HG02763 (cell line): ENCODE measurements around the gene HSF4.

Experiments
- ATAC-seq: cut with Tn5 transposase; IDR thresholded peaks from one replicate; pipeline ENCODE4 v1.9.1; 2021; ENCODE audit warnings: mild to moderate bottlenecking, moderate library complexity; ENCODE audit not compliant: unreplicated experiment

Gene HSF4

DNA sequence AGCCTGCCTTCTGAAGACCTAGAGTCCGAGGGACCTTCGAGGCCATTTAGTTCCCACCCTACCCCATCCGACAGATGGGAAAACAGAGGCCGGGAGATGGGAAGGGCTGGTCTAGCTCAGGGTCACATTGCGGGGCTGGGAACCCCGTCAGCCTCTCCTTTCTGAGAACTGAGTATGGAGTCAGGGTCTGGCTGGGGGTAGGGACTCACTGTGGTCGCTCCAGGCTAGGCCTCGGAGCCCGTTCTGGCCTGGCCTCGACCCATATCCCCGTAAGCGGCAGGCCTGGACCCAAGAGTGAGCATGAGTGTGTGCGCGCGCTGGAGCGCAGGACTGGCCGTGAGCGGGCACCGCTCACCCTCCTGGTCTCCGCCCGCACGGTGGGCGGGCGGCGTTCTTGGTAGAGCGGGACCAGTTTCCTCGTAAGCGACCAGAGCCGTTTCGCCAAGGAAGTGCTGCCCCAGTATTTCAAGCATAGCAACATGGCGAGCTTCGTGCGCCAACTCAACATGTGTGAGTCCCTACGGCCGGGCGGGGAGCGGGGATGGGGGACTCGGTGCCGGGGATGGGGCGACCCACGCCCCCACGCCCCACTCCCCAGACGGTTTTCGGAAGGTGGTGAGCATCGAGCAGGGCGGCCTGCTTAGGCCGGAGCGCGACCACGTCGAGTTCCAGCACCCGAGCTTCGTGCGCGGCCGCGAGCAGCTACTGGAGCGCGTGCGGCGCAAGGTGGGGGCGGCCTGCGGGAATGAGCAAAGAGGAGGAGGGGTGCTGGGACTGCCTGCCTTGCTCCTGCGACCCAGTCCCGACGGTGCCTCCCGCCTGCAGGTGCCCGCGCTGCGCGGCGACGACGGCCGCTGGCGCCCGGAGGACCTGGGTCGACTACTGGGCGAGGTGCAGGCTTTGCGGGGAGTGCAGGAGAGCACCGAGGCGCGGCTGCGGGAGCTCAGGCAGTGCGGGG lies 855 bp downstream of the HSF4 start:
- no peak for ATAC-seq

- ATAC-seq = no peak
Measured at GRCh38 chr16:67166110-67166547, 1.6 kb downstream of the HSF4 start.

DNA sequence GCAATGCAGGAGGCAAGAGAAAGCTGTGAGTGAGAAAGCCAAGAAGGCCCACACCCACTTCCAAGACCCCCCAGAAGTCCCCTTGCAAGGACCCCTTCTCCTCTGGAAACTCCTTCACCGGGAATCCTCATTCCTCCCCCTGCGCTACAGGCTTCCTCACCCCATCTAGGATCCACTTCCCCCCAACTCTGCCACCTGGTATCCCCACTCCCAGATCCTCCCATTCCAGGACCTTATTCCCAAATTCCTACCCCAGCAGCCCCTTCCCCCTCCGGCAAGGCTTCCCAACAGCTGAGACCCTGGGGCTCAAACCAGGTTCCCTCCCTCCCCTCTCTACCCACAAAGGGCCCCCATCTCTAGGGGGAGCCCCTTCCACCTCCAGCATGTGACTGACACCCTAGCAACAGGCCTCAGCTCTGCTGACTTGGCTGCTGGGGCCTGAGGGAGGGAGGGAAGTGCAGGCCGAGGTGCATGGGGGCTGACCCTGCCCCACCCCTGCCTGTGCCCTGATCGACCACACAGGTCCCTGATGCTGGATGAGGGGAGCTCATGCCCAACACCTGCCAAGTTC lies 2.1 kb downstream of the HSF4 start:
- ATAC-seq = no peak

- ATAC-seq = no peak
Measured at GRCh38 chr16:67167588-67167987, 3.0 kb downstream of the HSF4 start.

DNA sequence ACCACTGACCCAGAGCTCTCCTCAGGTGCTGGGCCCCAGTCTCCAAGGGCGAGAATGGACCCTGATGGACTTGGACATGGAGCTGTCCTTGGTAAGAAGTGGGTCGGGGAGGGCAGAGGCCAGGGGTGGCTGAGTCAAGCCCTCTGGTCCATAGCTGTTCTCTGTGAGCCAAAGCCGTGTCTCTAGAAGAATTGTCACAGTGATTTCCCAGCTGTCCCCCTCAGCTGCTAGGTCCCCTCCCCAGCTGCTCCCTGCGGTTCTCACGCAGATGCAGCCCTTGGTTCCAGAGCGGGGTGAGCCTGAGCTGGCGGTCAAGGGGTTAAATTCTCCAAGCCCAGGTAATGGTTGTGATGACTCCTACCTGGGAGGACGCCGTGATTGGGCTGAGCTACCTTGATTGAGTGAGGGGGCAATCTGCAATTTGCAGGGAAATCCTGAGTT lies 4.5 kb downstream of the HSF4 start:
- no peak for ATAC-seq

DNA sequence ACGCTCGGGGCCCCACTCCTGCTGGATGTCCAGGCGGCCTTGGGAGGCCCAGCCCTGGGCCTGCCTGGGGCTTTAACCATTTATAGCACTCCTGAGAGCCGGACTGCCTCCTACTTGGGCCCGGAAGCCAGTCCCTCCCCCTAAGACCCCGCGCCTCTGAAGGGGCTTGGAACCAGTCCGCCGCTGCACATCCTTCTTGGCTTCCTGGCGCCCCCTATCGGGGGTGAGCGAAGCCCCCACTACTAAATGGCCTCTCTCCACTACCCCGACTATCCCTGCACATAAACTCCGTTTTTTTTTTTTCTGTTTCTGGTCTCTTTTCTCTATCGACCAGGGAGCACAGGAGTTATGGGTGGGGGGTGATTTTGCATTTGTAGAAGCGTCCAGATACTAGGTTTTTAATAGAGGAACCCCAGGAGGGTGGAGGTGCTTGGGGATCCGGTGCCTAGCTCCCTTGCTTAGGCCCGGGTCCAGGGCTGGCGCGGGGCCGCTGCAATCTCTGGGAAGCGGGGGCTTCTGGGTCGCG lies 5.2 kb downstream of the HSF4 start:
- ATAC-seq = no peak

DNA sequence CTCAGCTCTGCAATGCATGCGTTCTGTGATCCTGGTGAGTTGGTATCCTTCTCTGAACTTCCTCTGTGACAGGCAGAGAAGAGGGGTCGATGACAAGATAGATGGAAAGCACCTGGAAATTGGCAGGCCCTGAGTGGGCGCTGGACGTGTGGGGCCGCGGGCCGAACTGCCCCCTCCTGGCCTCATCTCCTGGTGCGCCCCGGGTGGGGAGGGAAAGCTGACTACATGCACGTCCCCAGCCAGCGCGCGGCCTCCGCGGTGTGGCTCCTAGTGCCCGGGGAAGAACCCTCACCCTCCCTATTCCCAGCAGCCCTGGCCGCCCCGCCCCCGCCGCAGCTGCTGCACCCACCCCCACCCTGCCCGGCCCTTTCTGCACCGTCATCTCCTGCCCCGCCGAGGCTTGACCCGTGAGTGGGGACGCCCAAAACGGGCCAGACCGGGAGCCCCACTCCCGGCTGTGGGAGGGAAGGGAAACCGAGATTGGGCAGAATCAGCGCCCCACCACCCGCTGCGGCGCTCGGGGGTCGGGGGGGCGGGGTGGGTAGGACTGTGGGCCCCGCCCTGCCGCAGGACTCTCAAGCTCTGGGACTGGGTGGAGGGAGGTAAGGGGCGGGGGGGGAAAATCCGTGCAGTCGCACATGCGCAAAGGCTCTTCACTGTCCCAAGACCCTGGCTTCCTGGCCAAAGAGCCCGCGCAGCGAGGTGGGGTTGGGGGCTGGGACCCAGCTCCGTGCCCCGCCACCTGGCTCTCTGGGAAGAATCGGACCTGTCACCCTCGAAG lies 5.8 kb downstream of the HSF4 start, which contains the start of gene NOL3:
Gene NOL3 (plus strand): TSS at position 371 of the 781 bp plus-strand sequence.
- peak; percentile 50 for ATAC-seq

DNA sequence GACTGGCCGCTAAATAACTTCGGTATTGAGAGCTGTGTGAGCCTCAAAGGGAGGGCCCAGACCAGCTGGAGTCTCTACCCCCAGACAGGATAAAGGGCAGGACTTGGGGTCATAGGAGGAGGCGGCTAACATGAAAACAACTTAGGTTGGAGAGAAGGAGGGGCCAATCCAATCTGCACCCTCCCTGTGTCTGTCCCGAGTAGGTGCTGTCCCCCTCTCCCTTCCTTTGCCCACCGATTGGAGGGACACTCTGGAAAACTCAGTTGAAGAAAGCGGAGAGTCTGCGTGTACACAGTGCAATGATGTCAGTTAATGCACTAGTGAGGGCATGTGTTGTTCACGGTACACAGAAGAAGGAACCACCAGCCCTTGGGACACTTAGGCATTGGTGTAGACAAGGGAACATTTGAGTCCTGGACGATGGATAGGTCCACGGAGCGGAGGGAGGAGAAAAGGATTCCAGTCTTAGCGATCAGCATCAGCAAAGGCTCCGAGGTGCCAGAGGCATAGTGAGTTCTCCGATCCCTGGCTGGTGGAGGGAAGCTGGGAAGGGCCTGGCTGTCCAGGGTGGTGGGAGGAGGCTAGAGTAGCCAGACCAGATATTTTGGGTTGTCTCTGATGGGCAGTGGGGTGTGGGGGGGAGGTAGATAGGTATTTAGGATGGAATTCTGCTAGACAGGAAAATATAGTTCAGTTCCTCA lies 6.6 kb downstream of the HSF4 start:
- ATAC-seq = no peak

DNA sequence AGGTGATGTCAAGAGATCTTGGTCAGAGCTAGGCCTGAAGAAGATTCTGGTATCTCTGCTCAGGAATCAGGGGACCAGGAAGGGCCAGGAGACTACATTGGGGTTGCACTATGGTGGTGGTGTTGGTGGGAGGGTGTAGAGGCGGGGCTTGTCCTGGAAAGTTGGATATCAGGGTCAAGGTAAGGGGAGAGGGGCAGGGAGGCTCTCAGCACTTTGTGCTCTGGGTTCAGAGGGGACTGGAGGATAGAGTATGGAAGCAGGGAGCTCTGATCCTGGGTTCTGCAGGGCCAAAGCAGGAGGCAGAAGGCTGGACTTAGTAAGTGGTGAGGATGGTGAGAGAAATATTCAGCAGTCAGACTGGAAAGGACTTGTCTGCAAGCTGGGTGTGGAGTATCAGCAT lies 8.8 kb downstream of the HSF4 start:
- ATAC-seq = no peak

- ATAC-seq = peak; percentile 35
Measured at GRCh38 chr16:67173808-67174705, 9.5 kb downstream of the HSF4 start.

- ATAC-seq = no peak
Measured at GRCh38 chr16:67174706-67175231, 10.2 kb downstream of the HSF4 start.

DNA sequence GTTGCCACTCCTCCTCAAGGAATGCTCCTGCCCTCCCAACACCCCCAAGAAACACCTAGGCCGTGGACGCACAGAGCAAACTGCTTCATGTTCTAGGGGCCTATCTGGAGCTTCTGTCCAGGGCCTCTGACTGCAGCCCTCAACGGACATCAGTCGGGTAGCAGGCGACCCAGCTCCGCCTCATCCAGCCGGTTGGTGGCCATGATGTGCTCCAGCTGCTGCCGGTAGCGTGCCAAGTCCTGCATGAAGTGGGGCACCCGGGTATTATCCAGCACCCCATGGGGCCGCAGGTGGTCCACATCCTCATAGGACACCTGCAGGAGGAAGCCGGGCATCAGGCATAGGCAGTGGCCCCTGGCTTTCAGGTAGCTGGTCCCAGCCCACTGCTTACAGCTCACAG lies 12.1 kb downstream of the HSF4 start:
- no peak for ATAC-seq

DNA sequence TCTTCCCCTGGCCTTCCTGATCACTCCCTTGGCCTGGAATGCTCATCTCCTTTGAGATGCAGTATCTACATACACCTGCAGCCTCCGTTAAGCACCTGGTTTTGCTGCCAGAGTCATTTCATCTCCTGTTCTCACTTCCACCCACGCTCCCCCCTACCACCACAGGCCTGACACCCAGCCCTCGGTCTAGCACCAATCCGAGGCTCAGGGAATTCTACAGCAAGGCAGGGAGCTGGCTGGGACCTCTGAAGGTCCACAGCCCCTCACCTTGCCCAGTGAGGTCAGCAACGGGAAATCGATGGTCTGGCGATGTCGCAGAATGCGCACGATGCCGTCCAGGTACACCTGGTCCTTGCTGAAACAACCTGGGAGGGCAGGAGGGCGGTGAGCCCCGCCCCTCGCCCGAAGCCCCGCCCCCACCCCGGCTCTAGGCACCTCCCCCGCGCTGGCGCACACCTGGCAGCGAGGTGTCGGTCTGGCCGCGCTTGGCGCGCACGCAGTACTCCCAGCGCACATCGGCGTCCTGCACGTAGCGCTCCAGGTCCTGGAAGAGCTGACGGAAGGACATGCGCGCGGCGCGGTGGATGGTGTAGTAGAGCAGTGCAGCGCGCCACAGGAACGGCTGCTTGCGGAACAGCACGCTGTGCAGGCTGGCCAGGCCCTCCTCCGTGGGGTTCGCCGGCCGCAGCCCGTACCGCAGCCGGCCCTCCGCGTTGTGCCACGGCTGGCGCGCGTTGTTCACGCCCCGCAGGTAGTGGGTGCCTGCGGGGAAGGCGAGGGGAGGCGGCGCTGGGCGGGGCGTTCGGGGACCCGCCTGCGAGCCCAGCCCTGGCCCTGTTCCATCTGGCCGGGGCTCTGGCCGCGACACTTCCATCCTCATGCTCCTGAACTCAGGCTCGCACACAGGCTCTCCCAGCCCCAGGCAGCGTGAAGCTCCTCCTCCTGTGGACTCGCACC lies 13.5 kb downstream of the HSF4 start:
- no peak for ATAC-seq

- ATAC-seq = no peak
Measured at GRCh38 chr16:67179421-67180080, 15.0 kb downstream of the HSF4 start.

GRCh38 chr16:67180166-67180565 lies 15.6 kb downstream of the HSF4 start:
- no peak for ATAC-seq

DNA sequence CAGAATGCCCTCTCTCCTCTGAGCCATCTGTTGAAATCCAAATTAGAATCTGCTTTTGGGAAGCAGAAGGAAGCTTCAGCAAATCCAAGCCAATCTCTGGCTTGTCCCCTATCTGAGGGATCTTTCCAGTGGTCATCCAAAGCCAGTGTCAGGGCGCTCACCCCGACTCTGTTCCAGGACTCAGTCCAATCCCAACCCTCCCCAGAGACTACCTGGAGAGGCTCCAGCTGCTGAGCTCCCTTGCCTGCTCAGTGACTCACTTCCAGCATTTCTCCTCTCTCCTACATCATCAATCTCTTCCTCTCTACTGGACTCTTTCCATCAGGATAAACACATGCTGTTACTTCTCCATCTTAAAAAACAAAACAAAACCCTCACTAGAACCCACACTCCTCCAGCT lies 16.8 kb downstream of the HSF4 start:
- ATAC-seq = no peak

DNA sequence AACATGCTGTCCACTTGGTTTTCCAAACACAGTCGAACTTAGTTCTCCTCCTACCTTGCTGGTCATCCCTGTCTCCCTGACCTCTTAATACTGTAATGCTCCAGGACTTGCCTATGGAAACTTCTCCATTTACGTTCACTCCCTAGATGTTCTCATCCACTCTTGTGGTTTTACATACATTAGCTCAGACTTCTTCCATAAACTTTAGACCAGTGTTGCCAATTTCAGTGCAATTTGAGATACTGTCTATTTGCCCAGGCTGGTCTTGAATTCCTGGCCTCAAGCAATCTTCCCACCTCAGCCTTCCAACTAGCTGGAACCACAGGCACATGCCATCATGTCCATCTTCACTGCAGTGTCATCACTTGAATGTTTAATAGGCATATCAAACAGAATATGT lies 17.7 kb downstream of the HSF4 start:
- no peak for ATAC-seq

- ATAC-seq = no peak
Measured at GRCh38 chr16:67183284-67183626, 18.7 kb downstream of the HSF4 start.
